SK-N-SH treated with all-trans-retinoic acid at 6 μM for 48 hours (cell line): Measurements from ENCODE around the gene ORC4.

Experiments
- ARNTL ChIP-seq: fragments of 450-650 bp; formaldehyde crosslinking; IDR thresholded peaks from 2 replicates; pipeline ENCODE4 v1.5.0; 2020; ENCODE audit warnings: low read depth, mild to moderate bottlenecking, moderate library complexity, borderline replicate concordance
- ISL1 ChIP-seq: fragments of 250-450 bp; sonication (Bioruptor Pico); IDR thresholded peaks from 2 replicates; pipeline ENCODE4 v2.1.2; 2022; ENCODE audit warnings: mild to moderate bottlenecking, moderate library complexity
- RARB ChIP-seq: fragments of 250-450 bp; sonication (Bioruptor Pico); IDR thresholded peaks from 2 replicates; pipeline ENCODE4 v1.8.0; 2021; ENCODE audit warnings: mild to moderate bottlenecking, moderate library complexity
- TSHZ2 ChIP-seq: fragments of 250-450 bp; sonication (Bioruptor Pico); IDR thresholded peaks from 2 replicates; pipeline ENCODE4 v1.5.0; 2020; ENCODE audit warnings: mild to moderate bottlenecking, moderate library complexity

GRCh38 chr2:148028781-148029180 lies 8.2 kb upstream of the ORC4 start:
- TF ChIP-seq TSHZ2 (CRISPR knock-in tag) (no peak), ISL1 (CRISPR knock-in tag) (no peak), RARB (CRISPR knock-in tag) (no peak), ARNTL (CRISPR knock-in tag) (no peak)
